ENCODE data around the gene SLC4A11. TPM values are rescaled to one million over a fixed set of nuclear protein-coding genes. Genes with fewer than 3 reads are reported as not detected.

Gene SLC4A11
- polyA plus RNA-seq, 1 experiment: 0.53 TPM

DNA sequence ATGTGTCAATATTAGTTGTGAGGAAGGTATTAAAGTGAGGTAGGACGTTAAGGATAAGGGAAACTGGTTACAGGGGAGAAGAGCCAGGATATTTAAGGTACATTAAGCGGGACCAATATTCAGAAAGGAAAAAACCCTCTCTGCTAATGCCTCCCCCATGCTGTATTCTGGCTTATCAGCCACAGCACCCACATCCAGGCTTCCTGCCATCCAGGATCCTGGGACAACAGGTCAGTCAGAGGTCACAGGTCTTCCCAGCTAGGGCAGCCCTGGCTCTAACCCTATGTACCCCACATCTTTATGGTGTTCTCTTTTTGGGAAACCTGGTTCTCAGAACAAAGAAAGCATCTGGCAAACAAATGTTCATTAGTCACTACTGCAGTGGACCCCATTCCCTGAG, 39.8 kb downstream of the SLC4A11 start:
- no peak overlapping the region for H3K4me3 ChIP-seq (ENCODE audit: low read depth, low read length)
- TF ChIP-seq, protein P1, sequence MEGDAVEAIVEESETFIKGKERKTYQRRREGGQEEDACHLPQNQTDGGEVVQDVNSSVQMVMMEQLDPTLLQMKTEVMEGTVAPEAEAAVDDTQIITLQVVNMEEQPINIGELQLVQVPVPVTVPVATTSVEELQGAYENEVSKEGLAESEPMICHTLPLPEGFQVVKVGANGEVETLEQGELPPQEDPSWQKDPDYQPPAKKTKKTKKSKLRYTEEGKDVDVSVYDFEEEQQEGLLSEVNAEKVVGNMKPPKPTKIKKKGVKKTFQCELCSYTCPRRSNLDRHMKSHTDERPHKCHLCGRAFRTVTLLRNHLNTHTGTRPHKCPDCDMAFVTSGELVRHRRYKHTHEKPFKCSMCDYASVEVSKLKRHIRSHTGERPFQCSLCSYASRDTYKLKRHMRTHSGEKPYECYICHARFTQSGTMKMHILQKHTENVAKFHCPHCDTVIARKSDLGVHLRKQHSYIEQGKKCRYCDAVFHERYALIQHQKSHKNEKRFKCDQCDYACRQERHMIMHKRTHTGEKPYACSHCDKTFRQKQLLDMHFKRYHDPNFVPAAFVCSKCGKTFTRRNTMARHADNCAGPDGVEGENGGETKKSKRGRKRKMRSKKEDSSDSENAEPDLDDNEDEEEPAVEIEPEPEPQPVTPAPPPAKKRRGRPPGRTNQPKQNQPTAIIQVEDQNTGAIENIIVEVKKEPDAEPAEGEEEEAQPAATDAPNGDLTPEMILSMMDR (IDR thresholded peaks at IDR 0.05; ENCODE audit: low read depth, low read length): no peak
- H3K27ac ChIP-seq (ENCODE audit: low read depth, low read length): no peak overlapping the region
- CTCF ChIA-PET: no interaction called here
- no peak for DNase-seq (ENCODE audit: low read depth, low spot score)
- no peaks in the 10 kb centered on the region; the same call in 1 of the 2 replicates for H3K9me3 ChIP-seq (ENCODE audit: control insufficient read depth, insufficient read depth, low read length)
- no peaks in the 10 kb centered on the region for H3K27me3 ChIP-seq (ENCODE audit: control insufficient read depth, insufficient read depth, low read length)
- POLR2A ChIA-PET: interaction anchor here (0.6 kb wide), 1 partner anchor 184 kb away, joined by 4 read pairs; no protein-coding TSS in a partner anchor

DNA sequence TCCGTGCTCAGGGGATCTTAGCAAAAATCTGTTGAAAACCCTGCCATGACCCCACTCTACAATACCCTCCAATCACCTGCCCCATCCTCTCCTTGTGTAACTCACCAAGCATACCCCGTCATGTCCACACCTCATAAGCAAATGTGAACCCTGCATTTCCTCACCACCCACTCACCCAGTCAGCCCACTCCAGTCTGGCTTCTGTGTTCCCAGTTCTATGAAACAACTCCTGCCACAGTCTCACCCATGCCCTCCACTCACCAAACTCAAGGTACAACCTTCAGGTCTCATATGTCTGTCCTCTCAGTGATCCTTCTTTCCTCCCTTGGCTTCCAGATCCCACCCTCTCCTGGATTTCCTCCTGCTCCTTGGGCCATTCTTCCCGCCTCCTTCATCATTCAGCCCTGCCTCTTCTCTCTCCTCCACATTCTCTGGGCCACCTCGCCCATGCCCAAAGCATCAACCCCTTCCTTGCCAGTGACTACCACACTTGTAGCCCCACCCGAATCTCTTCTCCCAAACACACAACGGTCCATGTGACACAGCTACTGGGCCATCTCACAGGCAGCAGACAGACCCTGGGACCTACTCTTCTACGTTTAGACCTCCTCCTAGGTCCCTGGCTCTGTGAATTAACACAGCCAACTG, 43.3 kb downstream of the SLC4A11 start:
- H3K27ac ChIP-seq (ENCODE audit: low read depth, low read length): no peak overlapping the region
- no peak for DNase-seq (ENCODE audit: low read depth, low spot score)
- CTCF ChIA-PET: no interaction called here
- H3K4me3 ChIP-seq (ENCODE audit: low read depth, low read length): no peak overlapping the region
- TF ChIP-seq, protein P1 (IDR thresholded peaks at IDR 0.05; ENCODE audit: low read depth, low read length): no peak
- H3K27me3 ChIP-seq (ENCODE audit: control insufficient read depth, insufficient read depth, low read length): no peaks in the 10 kb centered on the region
- H3K9me3 ChIP-seq (ENCODE audit: control insufficient read depth, insufficient read depth, low read length): no peaks in the 10 kb centered on the region
- POLR2A ChIA-PET: no interaction called here

DNA sequence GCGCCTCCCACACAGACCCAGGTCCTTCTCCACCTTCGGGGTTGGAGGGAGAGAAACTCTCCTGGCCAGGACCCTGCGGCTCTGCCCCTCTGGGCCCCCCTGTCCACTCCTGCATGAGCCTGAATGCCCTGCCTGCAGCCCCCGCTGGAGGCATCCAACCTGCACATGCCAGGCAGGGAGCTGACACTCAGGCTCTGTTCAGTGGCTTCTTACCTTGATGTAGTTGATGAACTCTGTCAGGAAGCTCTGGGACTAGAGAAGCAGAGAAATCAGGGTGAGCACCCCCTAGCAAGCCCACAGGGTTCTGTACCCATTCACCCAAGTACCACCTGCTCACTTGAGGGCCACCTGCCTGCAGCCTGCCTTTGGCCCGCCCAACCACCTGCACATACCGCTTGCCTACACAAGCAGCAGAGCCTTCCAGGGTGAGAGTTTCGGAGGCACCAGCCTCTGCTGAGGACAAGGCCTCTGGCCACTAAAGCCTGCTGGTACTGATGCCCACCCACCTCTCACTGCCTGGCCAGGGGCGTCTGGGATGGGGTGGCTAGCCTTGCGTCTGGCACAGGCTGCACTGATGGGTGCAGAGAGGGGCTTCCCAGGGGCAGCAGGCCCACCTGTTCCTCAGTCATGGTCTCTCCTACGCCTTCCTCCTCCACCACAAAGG, 44.2 kb downstream of the SLC4A11 start:
- POLR2A ChIA-PET: no interaction called here

DNA sequence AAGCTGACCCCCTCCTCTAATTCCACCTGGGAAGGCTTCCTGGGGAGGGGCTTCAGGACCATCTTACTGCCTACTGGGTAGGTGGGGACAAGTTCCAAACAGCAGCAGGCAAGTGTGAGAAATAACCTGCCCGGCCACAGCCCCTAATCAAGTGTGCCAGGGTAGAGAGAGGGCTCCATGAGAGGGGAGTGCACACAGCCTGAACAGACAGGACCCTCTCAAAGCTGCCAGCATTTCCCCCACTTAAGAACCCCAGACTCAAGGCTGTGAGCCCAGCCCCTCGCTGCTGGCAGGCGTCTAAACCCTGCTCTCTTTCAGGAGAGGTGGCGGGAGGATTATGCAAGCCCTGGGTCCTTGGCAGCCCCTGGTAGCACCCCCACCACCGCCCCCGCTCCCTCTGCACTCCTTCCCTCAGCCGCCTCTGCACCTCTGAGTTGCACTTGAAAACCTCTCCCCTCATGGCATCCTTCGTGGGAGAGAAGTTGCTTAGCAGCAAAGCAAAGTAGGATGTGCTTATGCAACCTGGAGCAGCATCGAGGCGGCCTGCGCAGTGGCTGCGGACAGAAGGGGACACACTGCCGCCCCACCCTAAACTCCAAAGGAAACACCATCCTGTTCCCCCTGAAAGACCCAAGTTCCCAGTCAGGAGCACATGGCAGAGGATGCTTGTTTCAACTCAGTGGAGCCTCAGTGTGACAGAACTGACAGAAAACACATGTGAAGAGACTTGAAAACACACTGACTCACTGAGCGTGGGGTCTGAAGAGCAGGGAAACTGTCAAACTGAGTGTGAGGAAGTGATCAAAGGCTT, 45.0 kb downstream of the SLC4A11 start:
- Histone ChIP-seq H3K27ac (ENCODE audit: low read depth, low read length) (no peak overlapping the region), H3K27me3 (ENCODE audit: control insufficient read depth, insufficient read depth, low read length) (no peaks in the 10 kb centered on the region), H3K9me3 (ENCODE audit: control insufficient read depth, insufficient read depth, low read length) (no peaks in the 10 kb centered on the region), H3K4me3 (ENCODE audit: low read depth, low read length) (no peak overlapping the region)
- no peak for DNase-seq (ENCODE audit: low read depth, low spot score)
- TF ChIP-seq, protein P1 (IDR thresholded peaks at IDR 0.05; ENCODE audit: low read depth, low read length): no peak
- ChIA-PET CTCF (no interaction called here), POLR2A (no interaction called here)

More for the DNA sequence above, 44.2 kb downstream of the SLC4A11 start:
- no peaks in the 10 kb centered on the region for H3K27me3 ChIP-seq (ENCODE audit: control insufficient read depth, insufficient read depth, low read length)
- CTCF ChIA-PET: no interaction called here
- no peak for DNase-seq (ENCODE audit: low read depth, low spot score)
- H3K4me3 ChIP-seq (ENCODE audit: low read depth, low read length): no peak overlapping the region
- TF ChIP-seq, protein P1 (IDR thresholded peaks at IDR 0.05; ENCODE audit: low read depth, low read length): no peak
- H3K9me3 ChIP-seq (ENCODE audit: control insufficient read depth, insufficient read depth, low read length): no peaks in the 10 kb centered on the region
- peak overlapping the region; percentile 11 for H3K27ac ChIP-seq (ENCODE audit: low read depth, low read length)
